K562 (cell line): ENCODE data around the gene GPATCH11. TPM values are rescaled to one million over a fixed set of nuclear protein-coding genes. Genes with fewer than 3 reads are reported as not detected.

ENCODE experiments used
- ATAC-seq: fragments of 200-7000 bp; cut with Tn5 transposase; 3 replicates; pipeline ENCODE4 v1.9.1; 2020; ENCODE audit warnings: moderate library complexity
- BruUV-seq: library from RNA; stranded (reverse); fragments of 400-500 nt; replicated peaks from 2 replicates; lab custom pipeline; 2021; lab: Mats Ljungman, UMichigan
- CTCF ChIA-PET: fragments of 300-600 bp; formaldehyde crosslinking; extraction: SDS; loops from one replicate; lab custom pipeline; 2021; ENCODE audit warnings: low intra/inter-chr PET ratio; lab: Yijun Ruan, JAX
- POLR2A ChIA-PET: fragments of 300-600, 350-650 bp; sonication (Branson Sonifier 250); formaldehyde crosslinking; extraction: SDS; loops from one replicate; lab custom pipeline; 2021; ENCODE audit warnings: antibody characterized with exemption, inconsistent platforms; lab: Yijun Ruan, JAX
- DNase-seq, 4 experiments: peaks; one replicate each; pipeline versions ENCODE4 v3.0.0 to v3.0.0-alpha.2; 2011 to 2018; ENCODE audit warnings: low spot score in 3 of 4, mixed read lengths in 3 of 4; ENCODE audit errors: extremely low read depth in 1 of 4
- FAIRE-seq: peaks from 2 replicates; lab custom pipeline; 2011; peaks lifted over from hg19 to GRCh38; lab: Jason Lieb, UNC
- H2AFZ ChIP-seq: 2 replicates; pipeline ENCODE4 v1.6.0; 2011; ENCODE audit warnings: low read depth, low read length, control low read depth, inconsistent platforms
- H3K27ac ChIP-seq: fragments of 200-600 bp; 3 replicates; pipeline ENCODE4 v1.8.0; 2011; ENCODE audit warnings: low read depth, mild to moderate bottlenecking, control low read depth, inconsistent platforms, low read length, moderate library complexity, mixed read lengths; ENCODE audit errors: extremely low read depth
- H3K27me3 ChIP-seq, 2 experiments: fragments of 300-600 bp in 1 of 2; 2 replicates in 1 of 2; 3 replicates in 1 of 2; pipeline versions ENCODE4 v1.6.0 to v1.8.0; 2011; ENCODE audit warnings: inconsistent platforms in 2 of 2, low read length in 2 of 2, mild to moderate bottlenecking in 1 of 2, mixed read lengths in 1 of 2, moderate library complexity in 1 of 2; ENCODE audit not compliant: control insufficient read depth in 2 of 2, insufficient read depth in 2 of 2
- H3K36me3 ChIP-seq: fragments of 300-600 bp; 3 replicates; pipeline ENCODE4 v1.8.0; 2011; ENCODE audit warnings: mild to moderate bottlenecking, low read length, inconsistent platforms; ENCODE audit not compliant: control insufficient read depth, insufficient read depth
- H3K4me1 ChIP-seq, 2 experiments: fragments of 200-600 bp in 1 of 2; replicated peaks in 1 of 2; 2 replicates in 1 of 2; 3 replicates in 1 of 2; pipeline versions ENCODE4 v1.5.1 to v1.8.0; 2011; ENCODE audit warnings: inconsistent platforms in 2 of 2, low read length in 2 of 2, mild to moderate bottlenecking in 1 of 2, mixed read lengths in 1 of 2, moderate library complexity in 1 of 2; ENCODE audit not compliant: control insufficient read depth in 2 of 2, insufficient read depth in 2 of 2
- H3K4me2 ChIP-seq: 2 replicates; pipeline ENCODE4 v1.6.1; 2011; ENCODE audit warnings: low read length, control low read depth, inconsistent platforms, mixed read lengths; ENCODE audit not compliant: insufficient read depth
- H3K4me3 ChIP-seq: fragments of 200-600 bp; sonication (generic), shearing (Covaris generic); 2 replicates; pipeline ENCODE4 v1.5.1; 2016; ENCODE audit warnings: control low read depth, inconsistent platforms
- H3K79me2 ChIP-seq: fragments of 200-600 bp; 3 replicates; pipeline ENCODE4 v1.8.0; 2011; ENCODE audit warnings: low read length, inconsistent platforms; ENCODE audit not compliant: control insufficient read depth, insufficient read depth
- H3K9ac ChIP-seq, 2 experiments: 2 replicates each; pipeline versions ENCODE4 v1.6.0 to v1.6.1; 2011; ENCODE audit warnings: low read depth in 2 of 2, low read length in 2 of 2, control low read depth in 1 of 2, inconsistent platforms in 1 of 2, mild to moderate bottlenecking in 1 of 2, mixed read lengths in 1 of 2; ENCODE audit not compliant: insufficient read depth in 1 of 2
- H3K9me1 ChIP-seq: one replicate; pipeline ENCODE4 v1.6.0; 2011; ENCODE audit warnings: inconsistent platforms, mild to moderate bottlenecking, low read length, moderate library complexity; ENCODE audit not compliant: control insufficient read depth, insufficient read depth
- H3K9me3 ChIP-seq: replicated peaks from 2 replicates; pipeline ENCODE4 v1.5.1; 2011; ENCODE audit warnings: low read depth, low read length, inconsistent platforms; ENCODE audit not compliant: control insufficient read depth, insufficient read depth
- H4K20me1 ChIP-seq: replicated peaks from 2 replicates; pipeline ENCODE4 v1.6.1; 2011; ENCODE audit warnings: low read length, inconsistent platforms, mixed read lengths; ENCODE audit not compliant: control insufficient read depth, insufficient read depth
- BRCA1 ChIP-seq, 2 experiments: fragments of 450-650 bp in 1 of 2; sonication (generic) in 1 of 2; formaldehyde crosslinking in 1 of 2; IDR thresholded peaks; 2 replicates each; pipeline versions ENCODE4 v1.5.0 to v1.6.1; 2017 to 2020; ENCODE audit warnings: mild to moderate bottlenecking in 1 of 2, missing genetic modification reagents in 1 of 2
- C11orf30 ChIP-seq: fragments of 450-650 bp; IDR thresholded peaks from 2 replicates; pipeline ENCODE4 v1.6.1; 2016; ENCODE audit warnings: low read depth, mild to moderate bottlenecking
- DACH1 ChIP-seq: fragments of 450-650 bp; IDR thresholded peaks from 2 replicates; pipeline ENCODE4 v1.6.1; 2018; ENCODE audit not compliant: partially characterized antibody
- HDAC1 ChIP-seq, 2 experiments: fragments of 450-650 bp; IDR thresholded peaks; 2 replicates each; pipeline ENCODE4 v1.6.1; 2016 to 2017; ENCODE audit warnings: inconsistent platforms in 1 of 2, mild to moderate bottlenecking in 1 of 2, moderate library complexity in 1 of 2
- HIVEP1 ChIP-seq: fragments of 250-450 bp; sonication (Bioruptor Pico); IDR thresholded peaks from 2 replicates; pipeline ENCODE4 v1.4.0; 2020; ENCODE audit warnings: mild to moderate bottlenecking
- HNRNPH1 ChIP-seq: fragments of 200-400 bp; formaldehyde crosslinking; optimal IDR thresholded peaks from 2 replicates; pipeline ENCODE3; 2017; ENCODE audit warnings: low read depth, mild to moderate bottlenecking, low read length, moderate library complexity
- MAFG ChIP-seq: fragments of 450-650 bp; conservative IDR thresholded peaks from 2 replicates; pipeline ENCODE4 v1.6.1; 2016; ENCODE audit warnings: missing genetic modification characterization, missing compliant biosample characterization
- PML ChIP-seq: IDR thresholded peaks from 2 replicates; pipeline ENCODE4 v1.6.1; 2012; ENCODE audit warnings: low read length, inconsistent platforms
- SIN3A ChIP-seq, 2 experiments: fragments of 150-350 bp in 1 of 2; IDR thresholded peaks; 2 replicates each; pipeline ENCODE4 v1.6.1; 2011 to 2016; ENCODE audit warnings: borderline replicate concordance in 2 of 2, low read depth in 2 of 2, low read length in 2 of 2, mild to moderate bottlenecking in 2 of 2, moderate library complexity in 2 of 2; ENCODE audit not compliant: control insufficient read depth in 1 of 2
- TOE1 ChIP-seq, 2 experiments: fragments of 450-650 bp in 1 of 2; sonication (generic) in 1 of 2; formaldehyde crosslinking in 1 of 2; IDR thresholded peaks; 2 replicates each; pipeline versions ENCODE4 v1.7.1 to v1.8.0; 2016 to 2022; ENCODE audit warnings: borderline replicate concordance in 2 of 2, mild to moderate bottlenecking in 2 of 2, antibody characterized with exemption in 1 of 2, inconsistent platforms in 1 of 2, low read depth in 1 of 2, missing genetic modification reagents in 1 of 2, moderate library complexity in 1 of 2
- ZNF24 ChIP-seq: fragments of 450-650 bp; IDR thresholded peaks from 2 replicates; pipeline ENCODE4 v1.6.1; 2016
- ZNF316 ChIP-seq: fragments of 450-650 bp; IDR thresholded peaks from 2 replicates; pipeline ENCODE4 v1.6.1; 2016
- ZNF324 ChIP-seq: fragments of 250-450 bp; sonication (Bioruptor Pico); IDR thresholded peaks from 2 replicates; pipeline ENCODE4 v1.4.0; 2020; ENCODE audit warnings: mild to moderate bottlenecking
- ZNF551 ChIP-seq: fragments of 250-450 bp; sonication (Bioruptor Pico); IDR thresholded peaks from 2 replicates; pipeline ENCODE4 v1.5.0; 2021; ENCODE audit warnings: mild to moderate bottlenecking, moderate library complexity
- in situ Hi-C: fragments of 300-500 bp; cut with MboI; formaldehyde crosslinking; loops from 4 replicates; pipeline ENCODE4 v1.15.0; 2018; ENCODE audit warnings: inconsistent platforms, mixed read lengths
- intact Hi-C: fragments of 100-400 bp; cut with micrococcal nuclease; formaldehyde crosslinking; loops from 2 replicates; pipeline ENCODE4 v1.14.2; 2022
- polyA plus RNA-seq, 8 experiments: library from polyadenylated mRNA; depleted of rRNA in 4 of 8; stranded (reverse) in 5 of 8; unstranded in 3 of 8; fragments of >200 nt; fragmentation: Nextera tagmentation in 2 of 8; fragmentation: Illumina TruSeq in 1 of 8; extraction: Ambion mirVana in 2 of 8; extraction: Trizol in 1 of 8; gene quantifications; 2 replicates each; pipeline versions ENCODE4 v1.2.1 to v1.2.3, GENCODE V29; 2011 to 2014; ENCODE audit warnings: inconsistent platforms in 1 of 8, missing spikeins in 1 of 8
- total RNA-seq, 7 experiments: library from RNA; depleted of rRNA in 6 of 7; stranded (reverse); fragments of >200 nt in 6 of 7; fragmentation: Illumina TruSeq in 2 of 7; extraction: Trizol in 2 of 7; gene quantifications; 2 replicates each; pipeline versions ENCODE4 v1.2.1 to v1.2.3, GENCODE V29; 2011 to 2021; ENCODE audit warnings: low replicate concordance in 1 of 7
- TF ChIP-seq, protein P1 (sequence below): sonication (generic); formaldehyde crosslinking; IDR thresholded peaks from 2 replicates; pipeline ENCODE4 v1.9.0; 2022; ENCODE audit warnings: mild to moderate bottlenecking, missing genetic modification reagents

The GPATCH11 gene
- total and polyA plus RNA-seq, 9 of the 15 experiments (the other 6 are each of a cell fraction or from before 2014, with no cell fraction given): 7.9 to 23.9 (median 15.2) TPM

DNA sequence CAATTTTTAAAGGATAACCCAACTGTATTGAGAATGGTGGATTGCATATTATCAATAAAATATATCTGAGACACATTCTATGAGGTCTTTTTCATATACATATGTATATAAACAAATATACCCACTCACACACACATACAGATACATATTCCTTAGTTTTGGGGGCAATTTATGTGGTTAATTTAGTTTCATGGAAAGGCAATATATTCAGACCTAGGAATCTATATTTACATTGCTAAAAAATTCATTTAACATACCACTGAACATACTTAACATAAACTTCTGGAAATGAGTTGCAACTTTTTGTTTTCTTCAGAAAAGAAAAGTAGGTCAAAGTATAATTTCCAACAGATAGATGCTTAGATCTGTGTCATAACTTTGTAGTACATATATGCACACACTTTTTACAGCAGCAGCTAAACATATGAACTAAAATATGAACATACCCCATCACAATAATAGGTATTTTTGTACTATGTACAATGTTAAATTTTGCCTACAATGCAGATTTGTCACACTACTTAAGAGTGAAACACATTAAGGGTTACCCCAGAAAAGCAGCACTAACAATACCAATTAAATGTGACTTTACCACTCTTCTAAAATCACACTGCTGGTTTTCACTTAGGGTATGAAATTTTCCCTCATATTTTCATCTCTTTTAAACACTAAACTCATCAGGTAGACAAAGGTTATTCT is 23.2 kb upstream of the GPATCH11 start:
- no peak for FAIRE-seq
- peaks cover 54% of the 10 kb centered on the region for H3K36me3 ChIP-seq
- no peak overlapping the region for H3K9ac ChIP-seq
- DNase-seq: no peak
- ChIA-PET POLR2A (no interaction called here), CTCF (no interaction called here)
- H3K4me2 ChIP-seq: no peak overlapping the region
- no peaks in the 10 kb centered on the region for H4K20me1 ChIP-seq
- no peak for ATAC-seq
- in situ Hi-C loops (no loop called here), intact Hi-C loops (no loop called here)
- BruUV-seq: no TSS peak
- H3K27me3 ChIP-seq: no peaks in the 10 kb centered on the region
- no peaks in the 10 kb centered on the region for H3K79me2 ChIP-seq
- TF ChIP-seq DACH1 (no peak), C11orf30 (peak; percentile 65), SIN3A (IDR thresholded peaks at IDR 0.05; ENCODE audit: borderline replicate concordance in 2 of 2, control insufficient read depth in 1 of 2, low read depth in 2 of 2, low read length in 2 of 2) (no peak), TOE1 (IDR thresholded peaks at IDR 0.05; ENCODE audit: borderline replicate concordance) (no peak), TOE1 (CRISPR knock-in tag; IDR thresholded peaks at IDR 0.05; ENCODE audit: borderline replicate concordance, low read depth) (no peak), HNRNPH1 (no peak), ZNF324 (CRISPR knock-in tag) (no peak), PML (no peak), HIVEP1 (CRISPR knock-in tag) (no peak), ZNF316 (peak; percentile 74), BRCA1 (IDR thresholded peaks at IDR 0.05) (no peak), BRCA1 (CRISPR knock-in tag; IDR thresholded peaks at IDR 0.05) (no peak), MAFG (peak; percentile 32; the same call in 1 of the 2 replicates), HDAC1 (IDR thresholded peaks at IDR 0.05) (no peak), ZNF24 (no peak), ZNF551 (CRISPR knock-in tag) (no peak)
- TF ChIP-seq, protein P1, sequence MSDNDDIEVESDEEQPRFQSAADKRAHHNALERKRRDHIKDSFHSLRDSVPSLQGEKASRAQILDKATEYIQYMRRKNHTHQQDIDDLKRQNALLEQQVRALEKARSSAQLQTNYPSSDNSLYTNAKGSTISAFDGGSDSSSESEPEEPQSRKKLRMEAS (CRISPR knock-in tag): no peak
- no peaks in the 10 kb centered on the region for H3K4me1 ChIP-seq
- no peak overlapping the region for H2AFZ ChIP-seq
- no peak overlapping the region for H3K4me3 ChIP-seq
- H3K9me1 ChIP-seq: no peaks in the 10 kb centered on the region
- H3K27ac ChIP-seq: no peak overlapping the region
- no peaks in the 10 kb centered on the region for H3K9me3 ChIP-seq
